GM19372 (cell line): ENCODE results near the gene BACH2.
"Not testable (repeated sequence)": the region's sequence is repeated elsewhere in the genome, so short reads cannot be mapped to it uniquely, and the experiment has no call there.

Experiments
- ATAC-seq: cut with Tn5 transposase; IDR thresholded peaks from one replicate; pipeline ENCODE4 v1.9.1; 2021; ENCODE audit warnings: mild to moderate bottlenecking, low read depth, moderate library complexity; ENCODE audit not compliant: unreplicated experiment

The BACH2 gene

DNA sequence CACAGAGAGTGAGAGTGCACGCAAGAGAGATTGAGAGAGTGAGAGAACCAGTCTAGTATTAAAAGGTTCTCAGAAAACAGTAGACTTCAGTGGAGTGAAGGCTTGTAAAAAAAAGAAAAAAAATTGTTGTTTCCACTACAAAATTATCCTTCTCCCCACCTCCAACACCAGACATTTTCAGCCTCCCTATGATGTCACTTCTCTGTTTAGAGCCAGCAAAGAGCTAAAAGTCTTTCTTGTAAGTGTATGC lies 77.8 kb downstream of the BACH2 start:
- no peak for ATAC-seq

DNA sequence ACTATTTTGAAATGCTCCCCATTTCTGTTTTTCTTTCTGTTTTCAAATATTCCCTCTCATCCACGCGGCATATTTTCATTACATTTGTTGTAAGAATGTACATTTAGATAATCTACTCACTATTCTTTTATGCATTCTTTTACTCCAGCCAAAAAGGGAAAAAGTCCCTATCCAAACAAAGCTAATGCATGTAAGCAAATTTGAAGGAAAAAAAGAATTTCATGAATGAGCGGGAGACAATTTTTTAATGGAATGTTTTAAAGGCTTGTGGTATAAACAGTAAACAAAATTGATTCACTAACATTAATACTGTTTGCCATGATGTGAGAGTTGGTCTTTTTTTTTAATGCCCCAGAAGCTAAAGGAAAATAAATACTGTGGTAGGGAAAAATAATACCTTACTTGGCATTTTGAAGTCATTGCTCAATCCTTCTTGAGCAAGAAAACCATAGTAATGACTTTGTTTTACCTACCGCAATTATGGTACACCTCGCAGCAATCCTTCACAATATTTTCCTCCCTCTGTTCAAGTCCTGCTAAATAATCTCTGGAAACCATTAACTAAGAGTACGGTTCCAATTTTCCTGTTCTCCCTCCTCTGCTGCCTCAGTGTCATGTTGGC lies 79.0 kb downstream of the BACH2 start:
- ATAC-seq: no peak

DNA sequence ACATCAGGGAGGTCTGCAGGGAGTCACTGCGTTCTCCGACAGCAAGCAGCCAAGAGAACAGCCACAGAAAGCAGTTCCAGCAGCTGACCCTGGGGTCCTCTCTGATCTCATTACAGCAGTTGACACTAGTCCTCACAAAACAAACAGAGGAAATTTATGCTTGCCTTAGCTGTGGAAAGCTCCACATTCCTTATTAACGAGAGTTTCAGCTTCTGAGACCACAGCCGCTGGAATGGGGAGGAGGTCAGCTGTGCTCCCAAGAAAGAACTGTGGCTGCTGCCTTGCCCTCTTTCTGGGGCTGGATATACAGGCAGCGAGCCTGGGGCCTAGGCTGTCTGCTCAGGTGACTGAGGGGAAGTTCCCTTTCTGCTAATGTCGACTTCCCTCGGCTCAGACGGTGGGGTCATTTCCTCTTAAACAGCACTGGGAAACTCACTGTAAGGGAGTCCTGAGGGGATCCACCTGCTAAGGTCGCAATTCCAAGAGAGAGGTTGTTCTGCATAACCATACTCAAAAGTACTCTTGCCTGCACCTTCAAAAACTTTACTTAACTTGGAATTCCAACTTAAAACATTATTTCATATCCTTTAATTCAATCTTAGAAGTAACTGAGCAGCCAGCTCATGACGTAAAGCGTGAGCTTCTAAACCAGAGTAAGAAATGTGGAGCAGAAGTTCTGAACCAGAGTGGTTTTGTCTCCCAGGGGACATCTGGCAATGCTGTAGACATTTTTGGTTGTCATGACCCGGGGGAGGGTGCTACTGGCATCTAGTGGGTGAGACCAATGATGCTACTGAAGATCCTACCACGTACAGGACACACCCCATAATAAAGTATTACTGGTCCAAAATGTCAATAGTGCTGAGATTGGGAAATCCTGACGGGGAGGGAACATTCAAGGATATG lies 80.3 kb downstream of the BACH2 start:
- ATAC-seq: peak; percentile 44

DNA sequence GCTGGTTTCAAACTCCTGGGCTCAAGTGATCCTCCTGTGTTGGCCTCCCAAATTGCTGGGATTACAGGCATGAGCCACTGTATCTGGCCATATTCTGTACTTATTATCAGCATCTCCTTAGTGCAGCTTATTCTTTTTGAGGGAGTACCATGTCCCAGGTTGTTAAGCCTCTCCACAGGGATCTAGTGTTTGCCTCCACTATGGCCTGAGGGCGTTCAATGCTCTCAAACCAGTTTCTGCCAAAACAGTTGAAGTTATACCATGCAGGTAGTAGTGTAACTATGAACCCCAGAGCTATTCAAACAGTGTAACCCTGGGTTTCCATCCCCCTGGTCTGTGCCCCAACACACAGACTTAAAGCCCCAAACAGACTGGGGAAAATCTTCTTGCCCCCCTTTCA lies 81.7 kb downstream of the BACH2 start:
- no peak for ATAC-seq

DNA sequence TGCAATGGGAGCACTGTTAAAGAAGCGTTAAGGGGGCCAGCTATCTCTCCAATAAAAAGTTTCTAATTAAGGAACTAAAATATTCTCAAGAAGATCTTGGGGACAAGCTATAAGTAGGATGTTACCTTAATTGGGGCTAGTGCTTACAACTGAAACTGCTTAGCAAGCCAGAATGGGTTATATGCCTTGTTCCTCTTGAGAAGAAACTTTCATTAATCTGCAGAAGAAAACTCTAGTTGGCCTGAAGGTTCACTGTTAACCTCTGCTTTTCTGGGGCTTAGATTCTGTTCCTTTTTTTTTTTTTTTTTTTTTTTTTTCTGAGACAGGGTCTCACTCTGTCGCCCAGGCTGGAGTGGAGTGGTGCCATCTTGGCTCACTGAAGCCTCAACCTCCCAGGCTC lies 82.2 kb downstream of the BACH2 start:
- ATAC-seq: no peak

DNA sequence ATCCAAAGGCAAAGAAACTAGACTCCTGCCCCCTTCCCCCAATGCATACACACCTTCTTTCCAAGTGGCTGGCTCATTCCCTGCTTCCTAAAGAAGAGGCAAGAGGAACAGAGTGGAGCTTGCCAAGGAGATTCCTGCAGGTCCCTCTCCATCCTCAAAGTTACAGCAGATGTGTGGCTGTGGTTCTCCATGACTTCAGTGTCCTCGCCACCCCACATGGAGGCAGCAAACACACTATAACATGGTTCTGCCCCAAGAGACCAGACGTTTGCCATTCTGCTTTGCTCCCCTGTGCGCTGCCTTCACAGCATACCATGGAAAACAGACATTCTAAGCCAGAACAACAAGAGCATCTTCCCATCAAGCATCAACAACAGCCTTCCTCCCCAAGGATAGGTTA lies 84.4 kb downstream of the BACH2 start:
- no peak for ATAC-seq

DNA sequence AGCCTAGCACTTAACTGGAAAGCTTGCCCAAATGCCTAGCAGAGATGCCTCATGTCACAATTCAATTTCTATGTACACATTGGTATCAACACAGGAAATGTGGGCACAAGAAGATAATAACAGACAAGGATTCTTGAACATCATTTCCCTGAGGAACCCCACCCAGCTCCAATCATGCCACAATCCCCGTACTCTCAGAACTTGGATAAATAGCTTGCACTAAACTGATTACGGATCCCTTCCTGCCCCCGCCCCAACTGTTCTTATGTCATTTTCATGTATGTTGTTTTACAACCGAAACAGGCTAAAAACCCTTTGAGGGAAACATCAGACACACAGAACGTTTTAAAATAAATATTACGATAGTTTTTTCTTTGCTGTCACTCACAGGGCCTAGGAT lies 87.1 kb downstream of the BACH2 start:
- no peak for ATAC-seq

DNA sequence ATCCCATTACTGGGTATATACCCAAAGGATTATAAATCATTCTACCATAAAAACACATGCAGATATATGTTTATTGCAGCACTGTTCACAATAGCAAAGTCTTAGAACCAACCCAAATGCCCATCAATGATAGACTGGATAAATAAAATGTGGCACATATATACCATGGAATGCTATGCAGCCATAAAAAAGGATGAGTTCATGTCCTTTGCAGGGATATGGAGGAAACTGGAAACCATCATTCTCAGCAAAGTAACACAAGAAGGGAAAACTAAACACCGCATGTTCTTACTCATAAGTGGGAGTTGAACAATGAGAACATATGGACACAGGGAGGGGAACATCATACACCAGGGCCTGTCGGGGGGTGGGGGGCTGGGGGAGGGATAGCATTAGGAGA lies 88.0 kb downstream of the BACH2 start:
- not testable (repeated sequence) for ATAC-seq

DNA sequence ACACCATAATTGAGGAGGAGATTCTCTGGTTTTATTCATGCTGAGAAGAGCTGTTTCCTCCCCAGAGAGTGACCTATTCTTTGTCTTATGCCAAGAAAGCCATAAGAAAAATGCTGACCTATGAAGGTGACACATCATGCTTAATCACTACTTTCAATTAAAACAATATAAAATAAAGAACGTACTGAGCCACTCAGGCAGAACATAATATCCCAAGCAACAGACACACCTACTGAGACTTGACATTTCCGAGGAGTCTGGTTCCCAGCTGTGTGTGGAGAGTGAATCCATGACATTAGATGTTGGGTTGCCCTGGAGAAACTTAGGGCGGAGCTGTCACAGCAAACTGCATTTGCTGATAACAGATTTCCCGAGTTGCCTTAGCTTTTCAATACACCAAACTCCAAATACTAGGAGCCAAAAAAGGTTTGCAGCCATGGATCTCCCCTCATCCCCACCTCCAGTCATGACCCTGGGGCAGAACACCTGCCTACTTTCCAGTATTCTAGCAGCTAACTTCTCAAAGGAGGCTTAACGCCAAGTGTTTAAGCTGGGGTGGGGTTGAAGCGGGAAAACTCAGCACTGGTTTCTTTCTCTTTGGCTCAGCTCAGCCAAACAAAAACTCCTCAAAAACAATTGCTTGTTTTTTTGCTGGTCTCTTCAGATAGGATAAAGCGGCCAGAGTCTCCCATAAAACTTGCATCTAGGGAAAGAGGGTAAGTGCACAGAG lies 92.2 kb downstream of the BACH2 start:
- ATAC-seq: no peak

DNA sequence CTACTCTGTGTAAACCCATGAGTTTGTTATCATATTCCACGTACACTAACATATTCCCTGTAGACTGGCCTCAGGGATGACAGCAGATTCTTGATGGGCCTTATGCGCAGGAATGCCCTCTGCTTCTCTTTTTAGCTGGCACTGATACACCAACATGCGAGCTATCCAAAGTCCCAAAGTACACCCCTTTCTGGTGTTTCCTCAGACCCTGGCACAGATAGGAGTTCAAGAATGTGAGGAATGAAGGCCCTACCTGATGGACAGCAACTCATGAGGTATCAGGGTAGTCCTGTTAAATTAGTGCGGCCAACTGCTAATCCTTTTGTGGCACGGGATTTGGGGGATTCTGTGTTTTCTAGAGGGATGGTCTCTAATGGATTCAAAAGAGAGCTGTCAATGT lies 93.0 kb downstream of the BACH2 start:
- ATAC-seq: no peak

DNA sequence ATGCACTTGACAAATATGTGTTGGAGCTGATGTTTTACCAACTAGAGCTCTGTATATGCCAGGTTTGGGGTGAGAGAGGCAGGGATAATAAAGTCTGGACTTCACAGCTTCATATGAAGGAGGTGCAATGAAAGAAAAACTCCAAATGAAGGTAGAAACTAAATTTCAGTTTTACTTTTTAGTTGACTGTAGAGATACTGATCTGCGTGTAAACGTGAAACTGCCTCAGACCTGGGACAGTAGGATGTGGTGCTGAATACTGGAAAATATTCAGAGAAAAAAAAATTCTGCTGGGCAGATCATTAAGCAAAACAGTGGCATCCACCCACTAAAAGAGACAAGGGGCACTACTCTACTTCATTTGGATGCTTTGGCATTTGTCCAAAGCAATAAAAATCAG lies 94.5 kb downstream of the BACH2 start:
- no peak for ATAC-seq

DNA sequence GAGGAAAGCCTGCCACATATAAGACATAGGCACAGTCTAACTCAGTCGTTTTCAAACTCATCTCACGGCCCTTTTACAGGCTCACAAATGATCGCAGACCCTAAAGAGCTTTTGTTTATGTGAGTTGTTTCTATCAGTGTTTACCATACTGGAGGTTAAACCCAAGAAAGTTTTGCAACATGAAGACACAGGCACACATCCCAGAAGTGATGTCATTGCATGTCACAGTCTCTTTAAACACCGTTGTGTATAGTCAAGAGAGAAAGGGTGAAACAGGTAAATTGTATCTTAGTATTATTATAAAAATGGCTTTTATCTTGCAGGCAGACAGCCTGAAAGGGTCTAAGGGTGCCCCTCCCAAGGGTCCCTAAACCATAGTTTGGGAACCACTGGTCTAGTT lies 96.7 kb downstream of the BACH2 start:
- ATAC-seq: no peak

DNA sequence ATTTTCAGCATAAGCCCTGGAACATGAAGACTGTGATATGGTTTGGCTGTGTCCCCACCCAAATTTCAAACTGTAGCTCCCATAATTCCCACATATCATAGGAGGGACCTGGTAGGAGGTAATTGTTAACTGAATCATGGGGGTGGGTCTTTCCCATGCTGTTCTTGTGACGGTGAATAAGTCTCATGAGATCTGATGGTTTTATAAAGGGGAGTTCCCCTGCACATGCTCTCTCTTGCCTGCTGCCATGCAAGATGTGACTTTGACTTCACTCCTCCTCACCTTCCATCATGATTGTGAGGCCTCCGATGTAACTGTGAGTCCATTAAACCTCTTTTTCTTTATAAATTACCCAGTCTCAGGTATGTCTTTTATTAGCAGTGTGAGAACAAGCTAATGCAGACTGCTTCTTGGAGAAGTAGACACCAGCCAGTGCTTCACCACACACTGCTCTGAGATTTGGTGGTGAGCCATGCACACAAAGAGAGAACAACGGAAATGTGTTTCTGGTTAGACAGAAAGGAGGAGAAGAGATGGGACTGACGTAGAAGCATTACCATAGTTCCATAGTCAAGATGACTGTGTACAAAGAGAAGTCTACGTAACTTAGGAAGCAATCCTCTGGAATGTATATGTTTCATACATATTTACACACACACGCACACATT lies 97.8 kb downstream of the BACH2 start:
- ATAC-seq: no peak

DNA sequence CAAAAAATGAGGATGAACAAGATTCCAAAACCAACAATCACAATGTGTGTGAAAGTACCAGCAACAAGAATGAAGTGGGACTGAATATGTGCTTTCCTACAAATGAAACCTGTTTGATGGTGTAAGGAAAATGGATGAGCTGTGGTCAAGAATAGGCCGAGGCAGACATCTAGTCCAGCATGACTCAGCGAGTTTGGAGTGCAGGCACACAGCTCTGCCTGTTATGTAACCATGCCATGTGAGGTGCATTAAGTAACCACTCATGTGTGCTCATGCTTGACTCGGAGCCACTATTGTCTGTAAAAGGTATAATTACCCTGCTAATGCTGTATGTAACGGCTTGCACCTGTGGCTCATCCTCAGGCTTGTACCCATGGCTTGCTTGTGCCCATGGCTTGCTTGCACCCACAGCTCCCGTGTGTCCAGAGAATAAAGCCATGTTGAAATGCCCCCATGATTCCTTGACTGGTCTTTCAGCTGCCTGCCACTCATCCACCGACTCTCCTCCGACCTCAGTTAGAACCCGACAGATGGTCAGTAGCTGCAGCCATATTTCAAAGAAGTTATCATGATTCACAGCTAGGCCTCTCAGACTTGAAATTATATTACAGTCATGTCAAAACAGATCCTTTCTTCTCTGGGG lies 98.7 kb downstream of the BACH2 start:
- ATAC-seq: no peak

DNA sequence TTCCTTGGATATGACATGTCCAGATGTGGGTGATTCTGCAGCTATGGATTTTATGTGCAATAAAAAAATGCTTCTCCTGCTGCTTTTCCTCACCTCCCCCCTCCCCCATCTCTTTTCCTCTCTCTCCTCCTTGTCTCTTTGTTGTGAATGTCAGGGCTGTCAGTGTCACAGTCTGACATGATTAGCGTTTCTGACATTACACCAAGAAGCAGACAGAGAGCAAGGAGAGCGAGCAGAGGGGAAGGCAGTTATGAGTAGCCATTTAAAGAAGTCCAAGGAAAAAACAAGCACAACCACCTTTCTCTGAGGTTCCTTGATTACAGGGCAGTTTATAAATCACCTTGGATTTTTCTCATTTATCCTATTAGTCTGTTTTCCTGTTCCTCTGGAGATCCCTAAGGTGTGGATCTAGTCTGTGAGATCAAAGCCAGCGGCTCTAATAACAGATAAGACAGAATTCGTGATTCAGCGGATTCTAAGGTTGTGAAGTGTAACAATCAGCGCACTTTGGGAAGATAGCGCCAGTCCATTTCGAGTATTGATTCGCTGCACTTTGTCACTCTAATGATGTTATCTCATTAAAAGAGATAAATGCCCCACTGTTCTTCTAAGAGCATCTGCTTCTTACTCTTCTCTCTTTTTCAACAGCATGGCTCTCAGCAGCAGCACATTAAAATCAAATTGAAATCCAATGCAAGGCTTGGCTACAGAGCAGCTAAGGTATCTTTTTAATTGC lies 101.4 kb downstream of the BACH2 start:
- no peak for ATAC-seq

DNA sequence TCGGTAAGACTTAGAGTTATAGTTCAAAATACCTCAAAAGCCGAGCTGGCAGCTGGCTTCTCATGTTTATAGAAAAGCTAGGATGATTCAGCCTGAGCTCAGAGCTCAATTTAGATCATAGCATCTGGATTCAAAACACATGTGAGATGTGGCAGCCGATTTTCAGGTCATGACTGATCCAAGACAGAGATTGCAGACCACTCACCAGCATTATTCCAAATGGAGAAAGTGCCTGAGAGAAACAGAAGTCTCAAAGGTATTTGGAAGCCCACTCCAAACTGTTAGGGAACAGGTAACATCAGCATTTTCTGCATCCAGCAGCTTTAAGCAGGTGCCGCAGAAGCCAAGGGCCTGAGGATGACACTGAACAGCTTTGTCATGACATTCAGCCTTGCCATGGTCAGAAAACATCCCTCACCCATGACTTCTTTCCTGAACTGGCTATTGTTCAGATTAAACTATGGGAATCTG lies 102.2 kb downstream of the BACH2 start:
- ATAC-seq: no peak

DNA sequence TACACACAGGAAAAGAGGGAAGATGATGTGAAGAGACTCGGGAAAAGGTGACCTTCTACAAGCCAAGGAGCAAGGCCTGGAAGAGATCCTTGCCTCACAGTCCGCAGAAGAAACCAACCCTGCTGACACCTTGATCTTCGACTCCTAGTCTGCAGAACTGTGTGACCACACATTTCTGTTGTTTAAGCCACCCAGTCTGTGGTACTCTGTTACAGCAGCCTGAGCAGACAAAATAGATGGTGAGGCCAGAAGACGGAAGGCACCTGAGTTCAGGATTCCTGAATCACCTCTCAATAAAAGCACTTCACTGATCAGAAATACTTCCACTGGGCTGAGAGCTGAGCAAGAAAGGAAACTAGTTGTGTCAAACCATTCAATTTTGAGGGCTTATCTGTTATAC lies 103.3 kb downstream of the BACH2 start:
- ATAC-seq: no peak

DNA sequence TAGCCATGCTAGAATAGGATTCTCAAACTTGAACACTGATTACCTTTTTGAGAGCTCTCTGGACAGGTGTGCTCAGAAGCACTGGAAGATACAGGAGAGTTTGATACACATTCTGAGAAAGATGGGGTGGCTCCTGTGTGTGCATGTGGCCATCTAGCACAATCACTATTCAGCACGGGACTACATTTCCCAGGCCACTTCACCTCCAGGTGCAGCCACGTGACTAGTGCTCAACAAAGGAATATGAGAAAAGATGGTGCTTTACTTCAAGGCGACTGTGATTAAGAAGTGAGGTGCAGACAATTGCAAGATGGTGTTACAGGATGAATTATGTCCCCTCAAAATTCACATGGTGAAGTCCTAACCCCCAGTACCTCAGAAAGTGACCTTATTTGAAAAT lies 103.8 kb downstream of the BACH2 start:
- ATAC-seq: no peak

DNA sequence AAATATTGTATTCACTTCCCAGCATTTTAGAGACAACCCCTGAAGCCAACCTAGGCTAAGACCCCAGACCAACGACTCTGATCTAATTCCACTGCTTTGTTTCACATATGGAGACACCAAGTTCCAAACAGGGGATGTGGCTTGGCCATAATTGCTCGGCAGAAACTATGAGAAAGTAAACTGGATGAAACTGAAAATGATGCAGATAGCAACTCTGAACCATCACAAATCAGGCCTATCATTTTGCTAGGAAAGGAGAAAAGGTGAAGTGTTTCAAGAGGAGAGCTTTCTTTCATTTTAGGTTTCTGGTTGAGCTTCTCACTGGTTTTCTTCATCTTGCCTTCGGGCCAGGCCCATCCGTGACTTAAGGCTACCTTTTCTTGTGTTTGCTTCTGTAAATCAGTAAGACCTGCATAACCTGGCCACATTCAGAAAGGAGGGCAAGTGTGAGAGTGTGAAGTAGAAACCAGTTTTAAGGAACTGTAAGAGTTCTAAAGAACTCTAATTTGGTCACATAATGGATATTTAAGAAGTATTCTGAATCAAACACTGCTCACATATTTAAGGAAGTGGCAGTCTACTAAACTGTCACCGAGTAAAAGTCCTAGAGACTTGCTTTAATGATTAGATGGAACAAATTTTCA lies 105.8 kb downstream of the BACH2 start:
- no peak for ATAC-seq

DNA sequence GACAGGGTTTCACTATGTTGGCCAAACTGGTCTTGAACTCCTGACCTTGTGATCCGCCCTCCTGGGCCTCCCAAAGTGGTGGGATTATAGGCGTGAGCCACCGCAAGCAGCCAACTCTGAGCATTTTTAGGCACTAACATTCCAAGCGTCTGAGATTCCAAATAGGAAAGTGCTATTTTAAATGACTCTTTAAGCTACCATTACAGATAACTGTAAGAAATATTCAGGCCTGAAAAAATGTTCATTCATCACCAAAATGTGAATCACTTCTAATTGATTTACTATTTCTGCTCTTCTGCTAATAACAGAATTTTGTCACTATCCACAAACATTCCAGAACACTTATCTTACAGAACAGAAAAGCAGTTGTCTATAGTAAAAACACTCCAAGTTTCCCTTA lies 106.5 kb downstream of the BACH2 start:
- ATAC-seq: no peak
